GM13976 (cell line): Measurements from ENCODE around the gene STX5.
"Not testable (repeated sequence)": the region's sequence is repeated elsewhere in the genome, so short reads cannot be mapped to it uniquely, and the experiment has no call there.

Source experiments
- DNase-seq: peaks from one replicate; pipeline ENCODE4 v3.0.0; 2012; ENCODE audit warnings: low spot score
- in situ Hi-C: fragments of 300-500 bp; cut with MboI; formaldehyde crosslinking; loops from one replicate; pipeline ENCODE4 v1.12.0; 2022; ENCODE audit warnings: low sequenced_read_pairs, mixed read lengths, inconsistent platforms; ENCODE audit not compliant: unreplicated experiment
- TF ChIP-seq, protein P1 (sequence below): IDR thresholded peaks from 2 replicates; pipeline ENCODE4 v1.5.1; 2012; ENCODE audit warnings: borderline replicate concordance, mild to moderate bottlenecking; ENCODE audit not compliant: insufficient read depth; ENCODE audit errors: extremely low read depth, missing control alignments, control extremely low read depth

Gene STX5

DNA sequence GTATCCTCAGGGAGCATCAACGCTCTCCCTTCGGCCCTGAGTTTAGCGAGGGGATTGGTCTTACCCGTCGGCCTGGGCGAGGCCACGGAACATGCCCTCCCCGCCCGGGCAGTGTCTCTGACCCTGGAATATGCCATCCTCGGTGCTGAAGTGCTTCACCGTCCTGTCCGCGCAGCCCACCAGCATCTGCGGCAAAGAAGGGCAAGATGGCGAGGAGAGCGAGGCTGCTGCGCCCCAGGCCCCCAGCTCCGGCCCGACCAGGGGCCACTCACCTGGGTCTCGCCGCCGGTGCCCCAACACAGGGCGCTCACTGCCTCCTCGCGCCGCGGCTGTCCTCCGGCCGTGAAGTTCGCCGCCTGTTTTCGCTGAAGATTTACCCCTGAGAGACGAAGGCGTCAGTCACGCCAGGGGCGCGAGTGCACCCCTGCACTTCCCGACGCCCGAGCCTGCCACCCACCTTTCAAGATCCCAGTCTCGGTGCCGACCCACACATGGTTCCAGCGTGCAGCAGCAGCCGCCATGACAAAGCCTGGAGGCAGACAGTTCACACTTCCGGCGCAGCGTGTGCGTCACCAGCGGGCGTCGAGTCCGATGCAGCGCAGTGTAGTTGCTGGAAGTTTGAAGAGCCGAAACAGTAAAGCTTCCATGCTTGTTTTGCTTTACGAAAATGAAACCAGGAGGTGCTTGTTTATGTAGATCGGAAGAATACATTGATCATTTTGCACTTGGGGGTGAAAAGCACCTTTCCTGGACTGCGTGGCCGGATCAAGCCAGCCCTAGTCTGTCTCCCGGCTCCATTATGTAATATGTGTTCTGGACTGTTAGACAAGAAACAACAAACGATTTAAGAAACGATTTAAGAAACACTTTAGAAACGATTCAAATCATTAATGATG lies 7.4 kb upstream of the STX5 start, which contains the start of gene WDR74:
WDR74 (minus strand) TSS at position 541 of the 896 bp plus-strand sequence; CDS start at position 521, 20 bp downstream.
- in situ Hi-C loops = no loop called here
- TF ChIP-seq, protein P1, sequence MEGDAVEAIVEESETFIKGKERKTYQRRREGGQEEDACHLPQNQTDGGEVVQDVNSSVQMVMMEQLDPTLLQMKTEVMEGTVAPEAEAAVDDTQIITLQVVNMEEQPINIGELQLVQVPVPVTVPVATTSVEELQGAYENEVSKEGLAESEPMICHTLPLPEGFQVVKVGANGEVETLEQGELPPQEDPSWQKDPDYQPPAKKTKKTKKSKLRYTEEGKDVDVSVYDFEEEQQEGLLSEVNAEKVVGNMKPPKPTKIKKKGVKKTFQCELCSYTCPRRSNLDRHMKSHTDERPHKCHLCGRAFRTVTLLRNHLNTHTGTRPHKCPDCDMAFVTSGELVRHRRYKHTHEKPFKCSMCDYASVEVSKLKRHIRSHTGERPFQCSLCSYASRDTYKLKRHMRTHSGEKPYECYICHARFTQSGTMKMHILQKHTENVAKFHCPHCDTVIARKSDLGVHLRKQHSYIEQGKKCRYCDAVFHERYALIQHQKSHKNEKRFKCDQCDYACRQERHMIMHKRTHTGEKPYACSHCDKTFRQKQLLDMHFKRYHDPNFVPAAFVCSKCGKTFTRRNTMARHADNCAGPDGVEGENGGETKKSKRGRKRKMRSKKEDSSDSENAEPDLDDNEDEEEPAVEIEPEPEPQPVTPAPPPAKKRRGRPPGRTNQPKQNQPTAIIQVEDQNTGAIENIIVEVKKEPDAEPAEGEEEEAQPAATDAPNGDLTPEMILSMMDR = no peak

DNA sequence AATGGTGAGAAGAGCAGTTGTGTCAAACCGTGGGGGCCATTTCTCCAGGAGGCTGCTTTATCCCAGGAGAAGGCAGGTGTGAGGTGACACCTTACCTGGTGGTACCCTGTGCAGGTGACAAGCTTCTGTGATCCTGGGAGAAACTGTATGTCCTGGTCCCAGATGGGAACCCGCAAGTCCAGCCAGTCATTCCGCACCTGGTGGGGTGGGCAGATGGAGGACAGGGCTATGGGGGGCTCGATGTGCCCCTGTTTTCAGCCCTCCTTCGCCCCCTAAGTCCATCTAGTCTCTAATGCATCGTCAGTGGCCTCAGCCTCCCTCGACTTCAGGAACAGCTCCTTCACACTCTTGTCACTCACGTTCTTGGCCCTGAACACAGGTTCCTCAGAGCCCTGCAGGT lies 3.5 kb upstream of the STX5 start:
- TF ChIP-seq, protein P1 = no peak
- in situ Hi-C loops = no loop called here
- no peak for DNase-seq

More for the DNA sequence above, 7.4 kb upstream of the STX5 start, which contains the start of gene WDR74:
- DNase-seq = peak; percentile 90

DNA sequence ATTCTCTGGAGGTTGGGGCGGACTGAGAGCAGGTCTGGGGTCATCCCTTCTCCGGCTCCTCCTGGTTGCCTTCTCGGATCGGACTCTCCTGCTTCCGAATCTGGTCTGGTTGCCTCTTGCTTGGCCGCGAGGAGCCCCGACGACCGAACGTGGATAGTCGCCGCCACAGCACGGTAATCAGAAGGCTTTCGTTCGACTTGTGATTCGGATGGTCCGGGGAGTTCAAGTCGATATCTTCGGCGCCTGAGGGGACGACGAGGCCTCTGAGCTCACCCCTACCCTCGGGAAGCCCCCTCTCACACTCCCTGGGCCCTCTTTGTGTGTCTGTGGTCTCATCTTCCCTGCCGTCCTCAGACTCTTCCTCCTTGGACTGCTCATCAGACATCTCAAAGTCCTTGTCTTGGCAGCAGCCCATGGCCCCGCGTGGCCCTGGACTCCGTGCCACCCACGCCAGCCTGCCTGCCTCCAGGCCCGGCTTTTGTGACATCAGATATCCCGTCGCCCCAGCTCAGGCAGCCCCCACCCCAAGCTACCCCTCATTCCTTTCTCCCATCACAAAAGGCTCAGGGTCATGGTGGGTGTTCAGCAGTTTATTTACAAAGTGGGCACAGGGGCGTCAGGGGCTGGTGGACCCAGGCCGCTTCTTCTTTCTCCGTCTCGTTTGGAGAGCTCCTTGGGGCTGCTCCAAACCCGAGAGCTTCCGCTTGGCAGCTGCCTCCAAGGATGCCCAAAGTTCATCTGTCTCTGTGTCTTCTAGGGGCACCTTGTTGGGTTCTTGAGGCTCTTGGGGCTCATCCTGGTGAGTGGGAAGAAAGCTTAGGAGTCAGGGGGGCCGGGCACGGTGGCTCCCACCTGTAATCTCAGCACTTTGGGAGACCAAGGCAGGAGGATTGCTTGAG lies 734 bp upstream of the STX5 start, which contains the start of gene TEX54:
TEX54 (minus strand) TSS at position 506 of the 899 bp plus-strand sequence.
- DNase-seq = no peak
- in situ Hi-C loops = no loop called here
- TF ChIP-seq, protein P1 = no peak

DNA sequence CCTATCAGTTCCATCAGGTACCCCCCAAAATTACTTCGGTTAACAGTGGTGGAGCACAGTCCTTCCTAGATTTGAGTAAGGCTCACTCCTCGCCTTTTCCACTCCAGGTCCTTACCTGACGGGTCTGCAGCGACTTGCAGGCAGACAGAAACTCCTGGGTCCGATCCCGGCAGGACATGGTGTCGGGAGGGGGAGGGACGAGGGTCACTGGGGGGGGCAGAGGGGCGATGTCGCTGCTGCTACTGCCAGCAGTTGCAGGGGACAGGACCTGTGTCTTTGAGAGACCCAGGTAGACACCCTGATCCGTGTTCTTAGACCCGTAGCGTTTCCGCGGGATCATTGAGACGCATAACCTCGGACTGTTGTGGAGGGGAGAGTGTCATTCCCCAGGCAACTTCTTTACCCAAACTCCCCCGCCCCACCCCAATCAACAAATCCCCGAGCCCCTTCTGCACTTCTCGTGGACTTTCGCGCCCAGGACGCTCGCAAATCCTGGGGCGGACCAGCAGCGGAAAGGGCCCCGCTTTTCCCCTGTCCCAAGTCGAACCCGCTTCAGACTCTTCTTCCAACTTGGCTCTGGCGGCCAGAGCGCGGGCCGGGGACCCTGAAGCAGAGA lies 839 bp downstream of the STX5 start:
- peak; percentile 59 for DNase-seq

DNA sequence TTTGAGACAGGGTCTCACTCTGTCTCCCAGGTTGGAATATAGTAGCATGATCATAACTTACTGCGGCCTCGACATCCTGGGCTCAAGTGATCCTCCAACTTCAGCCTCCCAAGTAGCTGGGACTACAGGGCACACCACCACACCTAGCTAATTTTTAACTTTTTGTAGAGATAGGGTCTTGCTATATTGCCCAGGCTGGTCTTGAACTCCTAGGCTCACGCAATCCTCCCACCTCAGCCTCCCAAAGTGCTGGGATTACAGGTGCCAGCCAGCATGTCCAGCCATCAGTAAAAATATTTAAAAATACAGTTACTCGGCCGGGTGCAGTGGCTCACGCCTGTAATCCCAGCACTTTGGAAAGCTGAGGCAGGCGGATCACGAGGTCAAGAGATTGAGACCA lies 3.7 kb downstream of the STX5 start:
- DNase-seq = not testable (repeated sequence)

More for the DNA sequence above, 839 bp downstream of the STX5 start:
- TF ChIP-seq, protein P1 = no peak
- in situ Hi-C loops = no loop called here

DNA sequence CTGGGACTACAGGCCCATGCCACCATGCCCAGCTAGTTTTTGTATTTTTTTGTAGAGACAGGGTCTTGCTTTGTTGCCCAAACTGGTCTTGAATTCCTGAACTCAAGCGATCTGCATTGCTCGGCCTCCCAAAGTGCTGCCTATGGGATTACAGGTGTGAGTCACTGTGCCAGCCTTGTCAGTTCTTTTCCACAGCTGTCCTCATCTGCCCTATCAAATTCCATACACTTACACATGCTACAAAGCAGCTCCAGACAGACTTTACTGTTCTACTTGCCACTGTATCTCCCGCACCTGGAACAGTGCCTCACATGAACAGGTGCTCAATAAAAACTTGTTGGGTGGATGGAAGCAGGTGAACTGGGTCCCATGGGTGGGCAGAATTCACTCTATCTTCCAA lies 8.2 kb downstream of the STX5 start:
- TF ChIP-seq, protein P1 = no peak
- in situ Hi-C loops = no loop called here
- DNase-seq = no peak

More for the DNA sequence above, 3.7 kb downstream of the STX5 start:
- in situ Hi-C loops = not testable (repeated sequence)
